Measurements from ENCODE around the gene CDR2L.
"Not testable (repeated sequence)": the region's sequence is repeated elsewhere in the genome, so short reads cannot be mapped to it uniquely, and the experiment has no call there.

The CDR2L gene

DNA sequence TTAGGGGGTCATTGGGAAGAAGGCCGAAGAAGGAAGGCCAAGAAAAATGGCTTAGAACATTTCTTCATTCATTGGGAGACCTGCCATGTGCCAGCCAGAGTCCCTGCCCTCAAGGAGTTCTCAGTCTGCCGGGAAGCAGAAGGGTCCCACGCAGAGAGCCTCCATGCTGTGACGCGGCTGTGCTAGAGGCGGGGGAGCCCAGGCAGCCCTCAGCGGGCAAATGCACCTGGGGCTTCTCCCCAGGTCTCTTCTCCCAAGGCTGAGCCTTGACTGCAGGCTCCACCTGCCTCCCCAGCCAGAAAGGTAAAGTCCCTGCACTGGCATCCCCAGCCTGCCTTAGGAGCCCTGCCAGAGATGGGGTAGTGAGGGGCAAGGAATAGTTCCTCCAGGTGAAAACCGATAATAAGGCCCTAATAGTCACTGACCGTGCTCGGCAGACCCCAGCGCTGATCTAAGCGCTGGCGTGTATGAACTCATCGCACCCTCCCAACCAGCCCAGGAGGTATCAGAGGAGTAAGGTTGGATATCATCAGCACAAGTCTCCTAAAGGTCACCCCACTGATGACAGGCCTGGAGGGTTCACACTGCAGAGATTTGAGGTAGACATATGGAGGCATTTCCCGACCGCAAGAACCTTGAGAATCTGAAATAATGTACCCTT, 6.0 kb upstream of the CDR2L start:
- peak in 1 of 51 donors; percentile 47 for DNase-seq

- DNase-seq, result peak; percentile 14 to 95 (median 81)
Measured at GRCh38 chr17:74981979-74982662, 5.3 kb upstream of the CDR2L start.

- peak in 6 of 51 donors; percentile 27 to 82 (median 51) for DNase-seq
Measured at GRCh38 chr17:74982663-74983313, 4.6 kb upstream of the CDR2L start.

- DNase-seq, result no peak
Measured at GRCh38 chr17:74986206-74986576, 1.2 kb upstream of the CDR2L start.

GRCh38 chr17:74987909-74988711, 678 bp downstream of the CDR2L start:
- peak in 46 of 51 donors; percentile 22 to 82 (median 56) for DNase-seq

DNA sequence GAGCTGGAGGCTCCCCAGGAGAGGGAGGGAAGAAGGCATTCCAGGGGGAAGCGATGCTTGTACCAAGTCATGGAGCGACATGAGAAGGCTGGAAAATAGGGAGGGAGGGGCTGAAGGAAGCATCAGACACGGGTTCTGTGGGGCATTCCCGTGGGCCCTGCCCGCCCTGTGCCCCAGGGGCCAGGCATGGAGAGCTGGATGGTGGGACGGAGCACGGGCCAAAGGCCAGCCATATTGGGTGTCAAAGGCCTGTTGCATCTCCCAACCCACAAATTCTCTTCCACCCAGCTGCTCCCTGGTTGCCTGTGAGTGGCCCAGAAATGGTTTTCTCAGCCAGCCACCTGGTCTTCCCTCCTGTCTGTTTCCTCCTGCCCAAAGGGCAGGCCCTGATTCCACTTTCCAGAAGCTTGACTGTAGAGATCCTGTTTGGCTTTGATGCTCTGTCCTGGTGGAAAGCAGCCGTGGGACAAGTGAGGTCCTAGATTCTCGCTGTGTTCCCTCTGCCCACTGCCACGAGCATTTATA, 3.2 kb downstream of the CDR2L start:
- DNase-seq, result no peak

DNA sequence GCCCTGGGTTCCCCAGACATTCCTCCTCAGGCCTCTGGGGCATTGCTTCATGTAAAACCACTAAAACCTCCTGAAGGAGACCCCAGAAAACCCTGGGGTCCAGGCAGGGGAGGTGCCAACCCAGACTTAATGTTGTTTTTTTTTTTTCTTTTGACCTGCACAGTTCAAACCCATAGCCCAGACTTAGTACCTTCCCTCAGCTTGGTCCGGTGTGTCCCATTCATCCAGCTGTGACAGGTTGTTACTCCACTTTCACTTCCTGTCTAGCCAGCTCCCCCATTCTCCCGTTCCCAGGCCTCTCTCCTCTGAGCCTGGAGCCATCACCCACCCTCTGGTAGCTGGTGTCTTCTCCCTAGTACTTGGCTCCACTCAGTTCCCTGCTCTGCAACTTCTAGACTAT, 4.8 kb downstream of the CDR2L start:
- DNase-seq, result no peak

DNA sequence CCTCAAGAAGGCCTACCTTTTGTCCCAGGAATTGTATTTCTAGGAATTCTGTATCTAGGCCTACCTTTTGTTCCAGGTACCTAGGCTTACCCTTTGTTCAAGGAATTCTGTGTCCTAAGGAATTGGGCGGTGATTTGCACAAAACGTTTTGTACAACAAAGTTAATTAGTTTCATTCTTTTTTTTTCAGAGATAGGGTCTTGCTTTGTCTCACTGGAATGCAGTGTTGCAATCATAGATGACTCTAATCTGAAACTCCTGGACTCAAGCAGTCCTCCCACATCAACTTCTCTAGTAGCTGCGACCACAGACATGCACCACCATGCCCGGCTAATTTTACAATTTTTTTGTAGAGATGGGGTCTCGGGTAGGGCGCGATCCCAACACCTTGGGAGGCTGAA, 7.0 kb downstream of the CDR2L start:
- no peak for DNase-seq

DNA sequence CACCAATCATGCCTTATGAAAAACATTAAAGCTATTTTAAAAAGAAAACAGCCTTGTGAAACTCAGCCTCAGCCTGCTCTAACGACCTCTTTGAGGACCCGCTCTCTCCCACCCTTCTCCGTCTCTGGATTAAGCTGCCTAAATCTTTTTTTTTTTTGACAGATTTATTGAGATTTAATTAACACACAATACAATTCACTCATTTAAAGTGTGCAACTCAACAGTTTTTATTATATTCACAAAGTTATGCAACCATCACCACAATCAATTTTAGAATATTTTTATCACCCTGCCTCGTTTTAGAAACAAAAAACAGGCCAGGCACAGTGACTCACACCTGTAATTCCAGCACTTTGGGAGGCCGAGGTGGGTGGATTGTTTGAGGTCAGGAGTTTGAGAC, 8.4 kb downstream of the CDR2L start:
- no peak for DNase-seq

DNA sequence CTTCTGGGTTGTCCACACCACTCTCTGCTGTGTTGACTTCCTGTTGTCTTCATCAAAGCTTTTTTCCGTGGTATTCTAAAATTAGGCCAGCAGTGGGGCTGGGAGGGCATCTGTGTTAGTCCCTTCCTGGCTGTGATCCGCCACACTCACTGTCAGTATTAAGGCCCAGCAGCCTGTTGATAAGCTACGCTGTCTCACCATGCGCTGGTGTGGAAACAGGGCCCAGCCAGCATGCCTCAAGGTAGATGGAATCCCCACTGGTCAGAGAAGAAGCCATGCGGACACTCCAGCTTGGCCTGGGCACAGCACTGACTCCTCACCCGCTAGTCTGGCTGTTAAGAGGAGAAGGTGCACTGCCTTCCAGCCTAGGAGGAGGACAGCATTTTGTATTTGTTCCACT, 11.4 kb downstream of the CDR2L start:
- no peak for DNase-seq

DNA sequence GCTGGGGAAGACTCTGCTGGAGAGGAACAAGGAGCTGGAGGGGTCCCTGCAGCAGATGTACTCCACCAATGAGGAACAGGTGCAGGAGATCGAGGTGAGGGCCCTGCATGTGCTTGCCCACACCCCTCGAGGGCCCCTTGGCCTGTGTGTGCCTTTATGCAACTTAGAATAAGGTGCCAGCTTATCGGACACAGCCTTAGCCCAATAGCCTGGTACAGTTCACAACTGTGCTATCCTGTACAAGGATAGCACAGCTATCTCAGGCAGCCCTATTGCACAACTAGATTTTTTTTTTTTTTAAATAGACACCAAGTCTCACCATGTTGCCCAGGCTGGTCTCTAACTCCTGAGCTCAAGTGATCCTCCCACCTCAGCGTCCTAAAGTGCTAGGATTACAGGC, 12.1 kb downstream of the CDR2L start:
- no peak for DNase-seq

DNA sequence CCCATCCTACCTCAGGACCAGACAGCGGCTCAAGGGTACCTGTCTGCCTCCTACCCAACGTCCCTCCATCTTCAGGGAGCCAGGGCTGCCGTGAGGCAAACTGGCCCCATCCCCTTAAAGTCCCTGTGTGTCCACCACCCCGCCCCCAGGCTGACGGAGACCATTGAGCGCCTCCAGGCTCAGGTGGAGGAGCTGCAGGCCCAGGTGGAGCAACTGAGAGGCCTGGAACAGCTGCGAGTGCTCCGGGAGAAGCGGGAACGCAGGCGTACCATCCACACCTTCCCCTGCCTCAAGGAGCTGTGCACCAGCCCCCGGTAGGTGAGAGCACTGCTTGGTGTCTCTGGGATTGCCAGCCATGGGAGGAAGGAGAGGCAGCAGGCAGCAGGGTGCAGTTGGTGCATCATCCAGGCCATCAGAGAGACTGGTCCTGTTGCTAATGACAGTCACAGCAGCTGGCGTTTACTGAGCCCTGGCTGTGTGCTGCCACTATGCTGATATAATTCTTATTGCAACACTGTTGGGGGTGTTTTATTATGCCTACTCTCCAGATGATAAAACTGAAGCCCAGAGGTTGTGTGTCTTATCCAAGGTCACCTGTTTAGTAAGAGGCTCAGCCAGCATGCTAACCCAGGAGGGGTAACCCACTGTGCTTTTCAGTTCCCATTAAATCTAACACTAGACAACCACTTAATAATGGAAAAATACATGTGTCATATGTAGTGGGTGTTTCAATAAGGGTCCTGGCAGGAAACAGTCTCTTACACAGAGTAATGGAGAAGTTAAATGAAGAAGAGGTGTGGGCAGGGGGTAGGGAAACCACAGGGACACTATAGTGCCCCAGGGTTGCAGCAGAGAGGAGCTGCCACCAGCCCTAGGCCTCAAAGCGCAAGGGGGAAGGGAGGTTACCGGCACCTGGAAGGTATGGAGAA, 14.7 kb downstream of the CDR2L start:
- no peak for DNase-seq

- DNase-seq, result no peak
Measured at GRCh38 chr17:75003070-75003956, 15.9 kb downstream of the CDR2L start.

- DNase-seq, result no peak
Measured at GRCh38 chr17:75003957-75004355, 16.5 kb downstream of the CDR2L start.

DNA sequence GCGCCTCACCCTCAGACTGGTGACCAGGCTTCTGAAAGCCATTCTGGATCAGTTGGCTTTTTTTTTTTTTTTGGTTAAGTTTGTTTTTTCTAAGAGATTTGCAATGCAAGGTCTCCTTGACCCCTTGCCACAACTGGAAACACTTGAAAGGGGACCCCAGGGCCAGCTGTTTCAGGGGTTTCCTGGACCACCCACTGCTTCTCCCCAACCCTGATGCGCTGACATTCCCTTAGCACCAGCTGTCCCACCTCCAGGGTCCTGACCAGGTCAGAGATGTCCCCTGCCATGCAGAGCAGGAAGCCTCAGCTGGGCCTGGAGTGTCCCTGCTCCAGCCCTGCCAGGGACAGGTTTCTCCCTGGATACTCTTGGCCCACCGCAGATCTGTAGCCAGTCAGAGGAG, 16.9 kb downstream of the CDR2L start:
- DNase-seq, result no peak

DNA sequence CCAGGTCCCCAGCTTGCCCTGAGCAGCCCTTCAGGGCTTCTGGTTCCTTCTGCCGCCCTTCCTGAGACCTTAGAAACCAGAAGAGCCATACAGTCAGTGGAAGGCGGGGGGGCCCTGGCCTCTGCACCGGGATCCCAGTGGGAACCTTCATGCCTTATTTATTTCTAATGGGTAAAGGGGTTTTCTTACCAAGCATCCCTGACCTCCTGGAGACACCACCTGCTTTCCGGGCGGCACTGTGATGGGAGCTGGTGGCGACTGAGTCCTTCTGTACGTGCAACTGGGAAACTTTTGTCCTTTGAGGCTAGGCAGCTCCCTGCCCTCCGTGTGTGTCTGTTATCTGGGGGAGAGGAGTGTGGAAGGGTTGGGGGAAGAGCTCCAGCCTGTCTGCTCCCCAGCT, 17.9 kb downstream of the CDR2L start:
- DNase-seq, result no peak

GRCh38 chr17:75006084-75006483, 18.7 kb downstream of the CDR2L start:
- not testable (repeated sequence) for DNase-seq

- DNase-seq, result no peak
Measured at GRCh38 chr17:75006653-75007052, 19.2 kb downstream of the CDR2L start.

GRCh38 chr17:75008373-75008772, 20.9 kb downstream of the CDR2L start:
- DNase-seq, result no peak
